Stimulated activated memory B cell treated with anti-CD40 and anti-IgM and Interleukin-4, amounts not matched to agents 10 μg/mL and 1 μg/mL and 100 μg/mL, for 72 hours (primary cell): Measurements from ENCODE around the gene WFDC2.

ENCODE experiments used
- ATAC-seq: fragments of 150-1000 bp; cut with Tn5 transposase; 2 replicates; pipeline ENCODE4 v1.10.0; 2021
- H3K27ac Mint-ChIP-seq: one replicate; pipeline ENCODE4 v1.8.0; 2022; ENCODE audit warnings: mild to moderate bottlenecking, mixed read lengths
- H3K27me3 Mint-ChIP-seq: one replicate; pipeline ENCODE4 v1.8.0; 2022; ENCODE audit warnings: mixed read lengths
- H3K36me3 Mint-ChIP-seq: one replicate; pipeline ENCODE4 v1.8.0; 2022; ENCODE audit warnings: mixed read lengths
- H3K4me1 Mint-ChIP-seq: one replicate; pipeline ENCODE4 v1.8.0; 2022; ENCODE audit warnings: mixed read lengths
- H3K4me3 Mint-ChIP-seq: one replicate; pipeline ENCODE4 v1.8.0; 2022; ENCODE audit warnings: mild to moderate bottlenecking, moderate library complexity, mixed read lengths
- H3K9me3 Mint-ChIP-seq: one replicate; pipeline ENCODE4 v1.8.0; 2022; ENCODE audit warnings: mixed read lengths

The WFDC2 gene

GRCh38 chr20:45469336-45470261 lies at the start of gene WFDC2:
TSS of gene WFDC2 (plus strand) at chr20:45469753. CDS start at chr20:45469782, 29 bp downstream.
- Mint-ChIP-seq H3K4me1 (peaks cover 20% of the 10 kb centered on the region), H3K27ac (peak within 1 kb of the TSS; percentile 57), H3K4me3 (peak within 1 kb of the TSS; percentile 59), H3K9me3 (no peaks in the 10 kb centered on the region), H3K36me3 (no peaks in the 10 kb centered on the region), H3K27me3 (peaks cover 42% of the 10 kb centered on the region)
- peak; percentile 61 for ATAC-seq

GRCh38 chr20:45420125-45420524 lies 49.4 kb upstream of the WFDC2 start:
- no peaks in the 10 kb centered on the region for H3K9me3 Mint-ChIP-seq
- H3K36me3 Mint-ChIP-seq: peaks cover 60% of the 10 kb centered on the region
- no peak overlapping the region for H3K4me3 Mint-ChIP-seq
- H3K27ac Mint-ChIP-seq: peak overlapping the region; percentile 91
- peaks cover 53% of the 10 kb centered on the region for H3K4me1 Mint-ChIP-seq
- no peaks in the 10 kb centered on the region for H3K27me3 Mint-ChIP-seq
- no peak for ATAC-seq

- Mint-ChIP-seq H3K27me3 (no peaks in the 10 kb centered on the region), H3K9me3 (no peaks in the 10 kb centered on the region), H3K36me3 (peaks cover 82% of the 10 kb centered on the region), H3K4me3 (no peak overlapping the region), H3K4me1 (peaks cover 19% of the 10 kb centered on the region), H3K27ac (no peak overlapping the region)
- ATAC-seq: no peak
Observed at GRCh38 chr20:45423700-45424099, 45.9 kb upstream of the WFDC2 start.

- no peaks in the 10 kb centered on the region for H3K27me3 Mint-ChIP-seq
- ATAC-seq: no peak
- peaks cover 63% of the 10 kb centered on the region for H3K36me3 Mint-ChIP-seq
- no peak overlapping the region for H3K27ac Mint-ChIP-seq
- peaks cover under 1% of the 10 kb centered on the region for H3K4me1 Mint-ChIP-seq
- H3K9me3 Mint-ChIP-seq: no peaks in the 10 kb centered on the region
- no peak overlapping the region for H3K4me3 Mint-ChIP-seq
Observed at GRCh38 chr20:45425561-45425960, 44.0 kb upstream of the WFDC2 start.

- peaks cover 3% of the 10 kb centered on the region for H3K9me3 Mint-ChIP-seq
- no peak overlapping the region for H3K27ac Mint-ChIP-seq
- peaks cover 3% of the 10 kb centered on the region for H3K4me1 Mint-ChIP-seq
- ATAC-seq: no peak
- H3K27me3 Mint-ChIP-seq: no peaks in the 10 kb centered on the region
- H3K36me3 Mint-ChIP-seq: peaks cover 61% of the 10 kb centered on the region
- no peak overlapping the region for H3K4me3 Mint-ChIP-seq
Observed at GRCh38 chr20:45426320-45427016, 43.1 kb upstream of the WFDC2 start.

- H3K4me1 Mint-ChIP-seq: peaks cover 13% of the 10 kb centered on the region
- no peaks in the 10 kb centered on the region for H3K27me3 Mint-ChIP-seq
- no peak overlapping the region for H3K27ac Mint-ChIP-seq
- H3K4me3 Mint-ChIP-seq: no peak overlapping the region
- H3K9me3 Mint-ChIP-seq: peaks cover 3% of the 10 kb centered on the region
- no peak for ATAC-seq
- peaks cover 60% of the 10 kb centered on the region for H3K36me3 Mint-ChIP-seq
Observed at GRCh38 chr20:45427236-45428149, 42.1 kb upstream of the WFDC2 start.

- Mint-ChIP-seq H3K4me1 (peaks cover 27% of the 10 kb centered on the region), H3K4me3 (no peak overlapping the region), H3K9me3 (peaks cover 3% of the 10 kb centered on the region), H3K27ac (no peak overlapping the region), H3K36me3 (peaks cover 62% of the 10 kb centered on the region), H3K27me3 (no peaks in the 10 kb centered on the region)
- ATAC-seq: no peak
Observed at GRCh38 chr20:45429618-45430017, 39.9 kb upstream of the WFDC2 start.

GRCh38 chr20:45432294-45432693 lies 37.3 kb upstream of the WFDC2 start:
- H3K27me3 Mint-ChIP-seq: no peaks in the 10 kb centered on the region
- peaks cover 3% of the 10 kb centered on the region for H3K9me3 Mint-ChIP-seq
- no peak overlapping the region for H3K4me3 Mint-ChIP-seq
- H3K36me3 Mint-ChIP-seq: peaks cover 43% of the 10 kb centered on the region
- H3K27ac Mint-ChIP-seq: peak overlapping the region; percentile 30
- H3K4me1 Mint-ChIP-seq: peaks cover 40% of the 10 kb centered on the region
- peak; percentile 85 for ATAC-seq

- no peak for ATAC-seq
- Mint-ChIP-seq H3K27me3 (no peaks in the 10 kb centered on the region), H3K9me3 (peaks cover 3% of the 10 kb centered on the region), H3K36me3 (peaks cover 32% of the 10 kb centered on the region), H3K4me1 (peaks cover 40% of the 10 kb centered on the region), H3K27ac (no peak overlapping the region), H3K4me3 (no peak overlapping the region)
Observed at GRCh38 chr20:45433316-45433715, 36.2 kb upstream of the WFDC2 start.

GRCh38 chr20:45433976-45434375 lies 35.6 kb upstream of the WFDC2 start:
- Mint-ChIP-seq H3K9me3 (peaks cover 3% of the 10 kb centered on the region), H3K27ac (no peak overlapping the region), H3K36me3 (peaks cover 31% of the 10 kb centered on the region), H3K4me1 (peaks cover 40% of the 10 kb centered on the region), H3K4me3 (no peak overlapping the region), H3K27me3 (no peaks in the 10 kb centered on the region)
- ATAC-seq: no peak

GRCh38 chr20:45436732-45437485 lies 32.6 kb upstream of the WFDC2 start:
- no peaks in the 10 kb centered on the region for H3K9me3 Mint-ChIP-seq
- peaks cover 20% of the 10 kb centered on the region for H3K36me3 Mint-ChIP-seq
- peaks cover 33% of the 10 kb centered on the region for H3K4me1 Mint-ChIP-seq
- H3K27ac Mint-ChIP-seq: peak overlapping the region; percentile 82
- peak; percentile 94 for ATAC-seq
- H3K4me3 Mint-ChIP-seq: peak overlapping the region; percentile 84
- H3K27me3 Mint-ChIP-seq: no peaks in the 10 kb centered on the region

GRCh38 chr20:45440424-45440823 lies 29.1 kb upstream of the WFDC2 start:
- ATAC-seq: no peak
- Mint-ChIP-seq H3K36me3 (no peaks in the 10 kb centered on the region), H3K4me3 (no peak overlapping the region), H3K27ac (no peak overlapping the region), H3K4me1 (peaks cover 13% of the 10 kb centered on the region), H3K9me3 (no peaks in the 10 kb centered on the region), H3K27me3 (peaks cover 3% of the 10 kb centered on the region)

- Mint-ChIP-seq H3K27ac (no peak overlapping the region), H3K4me1 (peaks cover 11% of the 10 kb centered on the region), H3K36me3 (no peaks in the 10 kb centered on the region), H3K9me3 (no peaks in the 10 kb centered on the region), H3K27me3 (peaks cover 9% of the 10 kb centered on the region), H3K4me3 (no peak overlapping the region)
- ATAC-seq: no peak
Observed at GRCh38 chr20:45440891-45441685, 28.5 kb upstream of the WFDC2 start.

- Mint-ChIP-seq H3K4me3 (no peak overlapping the region), H3K4me1 (peaks cover 5% of the 10 kb centered on the region), H3K27me3 (peaks cover 9% of the 10 kb centered on the region), H3K27ac (no peak overlapping the region), H3K9me3 (no peaks in the 10 kb centered on the region), H3K36me3 (no peaks in the 10 kb centered on the region)
- no peak for ATAC-seq
Observed at GRCh38 chr20:45441746-45442145, 27.8 kb upstream of the WFDC2 start.
